ENCODE data around the gene CA5B.
"Not testable (repeated sequence)": the region's sequence is repeated elsewhere in the genome, so short reads cannot be mapped to it uniquely, and the experiment has no call there.

CA5B gene

DNA sequence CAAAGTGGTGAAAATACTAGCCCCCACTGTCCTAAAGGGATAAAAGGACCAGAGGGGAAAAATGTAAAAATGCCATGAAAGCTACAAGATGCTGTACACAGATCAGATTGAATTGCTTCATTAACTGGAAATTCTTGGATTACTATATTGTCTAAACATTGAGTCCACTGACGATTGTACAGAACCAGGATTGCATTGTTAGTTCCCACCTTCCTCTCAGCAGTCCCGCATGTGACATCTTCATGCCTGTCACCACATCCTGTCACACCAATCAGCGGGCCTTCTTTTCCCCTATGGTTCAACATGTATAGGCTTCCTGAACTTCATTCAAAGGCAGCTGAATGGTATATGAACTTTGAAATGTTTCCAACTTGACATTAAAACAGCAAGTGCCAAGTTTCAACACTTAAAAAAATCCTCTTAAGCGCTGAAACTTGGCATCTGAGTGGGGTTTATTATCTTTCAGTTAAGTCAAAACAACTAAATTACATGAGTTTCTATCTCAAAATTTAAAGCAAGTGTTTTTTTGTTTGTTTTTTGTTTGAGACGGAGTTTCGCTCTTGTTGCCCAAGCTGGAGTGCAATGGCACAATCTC is 76.8 kb downstream of the CA5B start:
- DNase-seq = no peak

GRCh38 chrX:15815779-15816437 is 77.8 kb downstream of the CA5B start:
- DNase-seq = no peak

DNA sequence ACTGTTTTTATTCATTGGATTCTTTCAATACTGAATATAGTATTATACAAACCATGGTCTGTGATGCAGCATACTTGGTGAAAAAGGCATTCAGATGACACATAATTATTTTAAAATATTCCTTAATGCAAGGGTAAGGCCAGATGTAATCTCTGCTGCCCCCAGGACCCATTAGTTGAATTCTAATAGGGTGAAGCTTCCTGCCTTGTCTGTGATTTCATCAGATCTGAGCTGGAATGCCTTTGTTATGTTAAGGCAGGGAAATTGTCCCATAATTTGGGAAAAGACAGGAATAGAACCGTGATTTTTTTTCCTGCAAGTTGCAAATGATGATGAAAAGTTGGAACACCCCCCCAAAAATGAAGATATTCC is 78.4 kb downstream of the CA5B start:
- DNase-seq = no peak

DNA sequence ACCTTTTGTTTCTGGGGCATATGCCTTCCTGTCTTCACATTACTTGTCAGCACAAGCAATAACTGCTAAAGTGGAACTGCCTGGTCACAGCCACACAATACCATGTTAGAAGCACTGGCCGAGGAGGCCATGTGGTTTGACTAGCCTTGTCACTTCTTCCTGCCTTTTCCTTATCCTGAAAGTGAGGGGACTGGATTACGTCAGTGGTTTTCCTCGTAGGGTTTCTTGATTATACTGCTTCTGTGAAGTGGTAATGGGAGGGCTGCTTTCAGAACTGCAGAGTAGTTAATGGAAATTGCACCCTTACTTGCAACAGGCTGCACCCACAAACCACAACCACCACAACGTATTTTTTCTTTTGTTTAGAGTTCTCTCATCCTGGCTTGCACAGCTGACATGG is 78.8 kb downstream of the CA5B start:
- no peak for DNase-seq

- DNase-seq = no peak
Observed at GRCh38 chrX:15820106-15821073, 82.3 kb downstream of the CA5B start.

DNA sequence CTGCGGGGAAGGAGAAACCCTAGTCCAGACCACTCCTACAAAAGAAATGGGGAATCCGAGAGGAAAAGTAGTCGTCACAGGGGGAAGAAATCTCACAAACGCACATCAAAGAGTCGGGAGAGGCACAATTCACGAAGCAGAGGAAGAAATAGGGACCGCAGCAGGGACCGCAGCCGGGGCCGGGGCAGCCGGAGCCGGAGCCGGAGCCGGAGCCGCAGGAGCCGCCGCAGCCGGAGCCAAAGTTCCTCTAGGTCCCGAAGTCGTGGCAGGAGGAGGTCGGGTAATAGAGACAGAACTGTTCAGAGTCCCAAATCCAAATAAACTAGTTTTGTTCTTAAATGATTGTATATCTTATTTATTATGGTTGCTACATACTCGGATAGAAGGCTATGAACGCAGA is 84.9 kb downstream of the CA5B start:
- no peak for DNase-seq

- DNase-seq = no peak
Observed at GRCh38 chrX:15825936-15826335, 87.9 kb downstream of the CA5B start.

DNA sequence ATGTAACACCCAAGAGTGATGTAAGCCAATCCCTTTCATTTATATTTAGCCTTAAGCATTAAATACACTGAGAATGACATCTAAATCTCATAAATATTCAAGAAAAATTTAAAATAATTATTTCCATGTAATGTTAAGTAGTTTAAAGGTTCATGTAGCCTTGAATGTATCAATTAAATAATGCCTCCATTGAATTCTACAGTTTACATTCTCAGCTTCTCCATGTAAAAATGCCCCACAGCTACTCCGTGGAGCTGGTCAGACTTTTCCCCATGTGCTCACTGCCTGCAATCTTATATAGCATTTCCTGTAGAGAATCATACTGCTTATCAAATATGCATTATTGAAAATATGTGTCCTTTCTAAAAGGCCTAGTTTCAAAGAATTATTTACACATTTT is 91.1 kb downstream of the CA5B start:
- no peak for DNase-seq

DNA sequence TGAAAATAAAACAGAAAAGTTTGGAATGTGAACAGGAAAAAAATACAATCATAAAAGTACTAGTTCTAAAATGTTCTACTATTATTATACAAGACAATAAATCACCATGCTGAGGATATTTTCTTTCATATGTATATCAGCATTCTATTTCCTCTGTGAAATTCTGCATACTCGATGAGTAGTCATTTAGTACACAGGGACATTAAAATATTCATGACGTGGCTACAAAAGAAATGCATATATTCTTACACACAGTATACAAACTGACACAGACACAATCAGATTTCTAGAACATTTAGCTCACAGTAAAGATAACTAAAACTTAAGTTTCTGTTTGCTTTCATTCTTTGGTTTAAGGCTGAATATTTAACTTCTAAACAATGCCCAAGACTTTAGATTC is 93.3 kb downstream of the CA5B start:
- DNase-seq = not testable (repeated sequence)

GRCh38 chrX:15834053-15834452 is 96.0 kb downstream of the CA5B start:
- DNase-seq = no peak

GRCh38 chrX:15834827-15835595 is 96.9 kb downstream of the CA5B start:
- DNase-seq = no peak
